ENCODE measurements around the gene STK25.
A peak's percentile ranks its signal among the peaks of the same experiment; 100 is the strongest.

STK25 gene

GRCh38 chr2:241498115-241499070 is 10.0 kb downstream of the STK25 start:
- H3K4me3 ChIP-seq: no peak overlapping the region
- H3K27ac ChIP-seq: no peak overlapping the region

DNA sequence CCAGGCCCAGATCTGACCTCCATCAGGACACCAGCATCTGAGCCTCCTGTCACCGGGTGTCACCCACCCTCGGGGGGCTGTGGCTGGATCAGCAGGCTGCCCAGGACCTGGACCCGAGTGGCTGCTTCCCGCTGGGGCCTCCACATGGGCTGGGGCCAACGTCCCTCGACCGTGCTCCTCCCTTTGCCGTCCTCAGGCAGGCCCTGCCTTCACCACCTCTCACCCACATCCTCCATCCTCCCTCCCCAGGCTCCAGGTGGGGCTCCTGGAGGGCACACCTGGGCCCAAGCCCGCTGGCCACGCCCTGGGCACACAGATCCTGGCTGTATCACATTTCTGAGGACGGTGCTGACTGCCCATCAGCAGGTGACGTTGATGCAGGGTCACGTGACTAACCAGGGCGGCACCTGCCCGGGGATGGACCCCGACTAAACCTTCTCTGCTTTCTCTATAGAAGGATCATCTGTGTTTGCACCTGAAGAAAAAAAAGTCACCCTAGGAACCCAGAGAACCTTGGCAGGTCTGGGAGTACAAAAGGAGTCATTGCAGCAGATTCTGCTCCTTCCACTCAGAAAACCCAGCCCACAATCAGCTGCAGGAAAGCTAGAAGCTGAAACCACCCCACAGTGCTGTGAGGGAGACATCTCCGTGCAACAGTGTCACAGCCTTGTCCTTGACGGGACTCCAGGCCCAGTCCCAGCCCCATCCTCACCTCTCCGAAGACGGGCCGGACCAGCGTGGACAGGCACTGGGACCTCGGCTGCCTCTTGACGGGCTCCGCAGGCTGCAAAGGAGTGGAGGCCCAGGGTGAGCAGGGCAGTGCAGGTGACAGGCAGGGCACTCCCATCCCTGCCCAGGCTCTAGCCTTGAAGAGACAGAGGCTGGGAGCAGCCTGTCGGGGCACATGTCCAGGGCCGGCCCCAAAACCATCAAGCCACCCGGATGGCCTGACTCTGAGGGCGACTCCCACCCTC is 11.2 kb downstream of the STK25 start:
- H3K4me3 ChIP-seq: no peak overlapping the region
- H3K27ac ChIP-seq: no peak overlapping the region

DNA sequence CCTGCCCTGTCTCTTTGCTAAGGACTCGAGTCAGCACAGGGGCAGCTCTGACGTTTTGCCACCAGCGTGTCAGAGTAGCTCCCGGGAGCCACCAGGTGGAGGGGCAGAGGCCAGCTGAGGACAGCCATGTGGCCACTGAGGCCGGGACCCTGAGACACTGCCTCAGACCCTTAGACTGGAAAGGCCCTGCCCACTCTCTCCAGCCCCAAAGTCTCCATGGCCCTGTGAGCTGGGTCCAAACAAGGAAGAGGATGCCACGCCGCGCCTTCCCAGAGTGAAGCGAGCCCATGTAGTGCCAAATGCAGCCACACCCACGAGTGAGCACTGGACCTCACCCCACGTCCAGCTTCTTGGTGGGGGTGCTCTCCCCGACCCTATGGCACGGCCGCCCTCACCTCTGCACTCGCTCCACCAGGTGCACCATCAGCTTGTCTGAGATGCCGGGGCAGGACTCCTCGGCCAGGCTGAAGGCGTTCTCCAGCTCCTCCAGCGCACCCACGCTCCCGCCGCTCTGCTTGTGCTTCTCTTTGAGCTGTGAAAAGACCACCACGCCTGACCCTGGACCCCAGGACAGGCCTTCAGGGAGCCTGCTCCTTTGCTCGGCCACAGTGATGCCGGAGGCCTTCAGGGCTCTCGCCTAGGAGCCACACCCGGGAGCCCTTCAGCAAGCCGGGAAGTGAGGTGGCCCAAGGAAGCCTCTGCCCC is 12.2 kb downstream of the STK25 start:
- no peak overlapping the region for H3K4me3 ChIP-seq

DNA sequence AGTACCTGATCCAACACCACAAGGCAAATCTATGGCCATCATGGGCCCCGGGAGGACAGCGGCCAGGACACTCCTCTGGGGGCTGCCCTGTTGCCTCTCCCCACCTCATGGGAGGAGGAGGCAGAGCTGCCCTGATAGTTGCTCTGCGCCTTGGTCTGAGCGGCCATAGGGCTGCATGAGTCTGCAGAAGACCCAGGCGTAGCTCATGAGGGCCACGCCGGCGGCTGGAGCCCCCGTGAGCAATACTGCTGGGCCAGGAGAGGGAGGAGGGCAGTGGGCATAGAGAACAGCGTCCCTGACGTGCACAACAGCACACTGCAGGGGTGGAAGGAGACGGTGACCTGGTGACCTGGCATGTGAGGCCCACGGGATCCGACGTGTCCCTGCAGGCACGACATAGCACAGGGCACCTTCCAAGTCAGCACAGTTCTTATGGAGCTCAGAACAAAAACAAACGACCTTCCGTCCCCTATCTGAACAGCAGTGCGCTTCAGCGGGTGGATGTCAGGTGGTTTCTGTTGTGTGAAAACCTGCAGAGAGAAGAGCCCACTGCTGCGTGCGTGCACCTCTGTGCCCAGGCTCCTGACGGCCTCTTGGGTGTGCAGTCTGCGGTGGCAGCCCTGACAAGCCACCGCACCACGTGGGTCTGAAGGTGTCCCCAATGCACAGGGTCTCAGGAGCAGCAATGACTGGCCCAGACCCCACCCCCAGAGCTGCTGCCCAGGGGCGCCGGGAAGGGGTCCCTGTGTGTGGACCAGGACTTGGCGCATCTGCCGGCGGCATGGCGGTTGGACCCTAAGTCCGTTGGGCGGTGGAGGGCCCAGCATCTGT is 13.0 kb downstream of the STK25 start:
- H3K27ac ChIP-seq: peak overlapping the region in 1 of 21 experiments; percentile 19
- no peak overlapping the region for H3K4me3 ChIP-seq

More for the DNA sequence above, 12.2 kb downstream of the STK25 start:
- H3K27ac ChIP-seq: no peak overlapping the region

DNA sequence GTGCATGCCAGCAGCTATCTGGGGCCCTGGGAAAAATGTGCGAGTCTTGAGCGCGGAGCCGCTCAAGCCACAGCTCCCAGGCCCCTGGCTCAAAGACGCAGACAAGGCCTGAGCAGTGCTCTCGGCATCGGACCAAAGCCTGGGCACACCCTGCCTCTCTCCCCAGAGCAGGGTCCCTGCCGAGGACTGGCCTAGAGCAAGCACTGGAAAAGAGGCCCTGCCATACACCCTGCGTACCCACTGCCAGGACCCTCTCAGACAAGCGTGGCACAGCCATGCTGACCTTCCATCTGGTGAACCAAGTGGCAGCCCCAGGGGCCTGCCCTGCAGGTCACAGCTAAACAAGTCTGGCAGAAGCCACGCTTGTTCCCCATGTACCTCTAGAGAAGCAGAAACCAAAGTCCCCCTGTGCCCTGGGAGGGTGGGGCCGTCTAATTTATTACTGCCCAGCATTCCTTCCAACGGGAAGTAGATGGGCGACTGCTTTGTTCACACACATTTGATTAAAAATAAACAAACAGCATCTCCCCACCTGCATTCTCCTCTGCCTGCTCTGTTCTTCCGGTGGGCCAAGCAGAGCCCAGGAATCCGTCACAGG is 14.0 kb downstream of the STK25 start:
- Histone ChIP-seq H3K27ac (no peak overlapping the region), H3K4me3 (no peak overlapping the region)

DNA sequence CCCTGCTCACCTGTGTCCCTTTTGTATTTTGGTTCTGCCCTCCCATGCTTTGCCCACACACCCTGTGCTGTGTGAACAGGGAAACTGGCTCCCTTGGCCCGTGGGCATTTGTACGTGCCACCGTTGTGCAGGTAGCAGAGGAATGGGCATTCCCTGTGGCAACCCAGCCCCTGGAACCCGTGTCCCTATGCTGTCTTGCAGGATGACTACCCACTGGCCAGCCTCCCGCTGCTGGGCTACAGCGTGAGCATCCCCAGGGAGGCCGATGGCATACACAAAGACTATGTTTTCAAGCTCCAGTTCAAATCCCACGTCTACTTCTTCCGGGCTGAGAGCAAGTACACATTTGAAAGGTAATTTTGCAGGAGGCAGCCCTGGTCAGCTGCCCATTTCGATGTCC is 15.3 kb downstream of the STK25 start:
- H3K4me3 ChIP-seq: no peak overlapping the region
- no peak overlapping the region for H3K27ac ChIP-seq

DNA sequence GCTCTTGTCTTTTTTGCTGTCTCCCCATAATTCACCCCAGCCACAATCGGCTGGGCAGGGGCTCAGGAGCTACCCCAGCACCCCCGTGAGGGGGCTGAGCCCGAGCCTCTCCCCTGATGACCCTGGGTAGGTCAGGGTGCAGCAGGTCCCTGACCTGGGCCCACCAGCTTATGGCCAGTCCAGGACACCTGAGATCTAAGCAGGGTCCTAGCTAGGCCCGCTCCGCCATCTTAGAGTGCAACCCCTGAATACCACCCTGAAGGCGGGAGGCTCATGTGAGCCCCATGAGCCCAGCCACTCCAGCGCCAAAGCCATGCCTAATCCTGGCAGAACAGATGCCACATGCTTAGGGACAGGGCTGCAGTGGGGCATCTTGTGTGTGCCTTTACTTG is 16.2 kb downstream of the STK25 start:
- H3K4me3 ChIP-seq: no peak overlapping the region
- H3K27ac ChIP-seq: no peak overlapping the region

- no peak overlapping the region for H3K27ac ChIP-seq
- H3K4me3 ChIP-seq: no peak overlapping the region
Measured at GRCh38 chr2:241491549-241492173, 16.7 kb downstream of the STK25 start.

DNA sequence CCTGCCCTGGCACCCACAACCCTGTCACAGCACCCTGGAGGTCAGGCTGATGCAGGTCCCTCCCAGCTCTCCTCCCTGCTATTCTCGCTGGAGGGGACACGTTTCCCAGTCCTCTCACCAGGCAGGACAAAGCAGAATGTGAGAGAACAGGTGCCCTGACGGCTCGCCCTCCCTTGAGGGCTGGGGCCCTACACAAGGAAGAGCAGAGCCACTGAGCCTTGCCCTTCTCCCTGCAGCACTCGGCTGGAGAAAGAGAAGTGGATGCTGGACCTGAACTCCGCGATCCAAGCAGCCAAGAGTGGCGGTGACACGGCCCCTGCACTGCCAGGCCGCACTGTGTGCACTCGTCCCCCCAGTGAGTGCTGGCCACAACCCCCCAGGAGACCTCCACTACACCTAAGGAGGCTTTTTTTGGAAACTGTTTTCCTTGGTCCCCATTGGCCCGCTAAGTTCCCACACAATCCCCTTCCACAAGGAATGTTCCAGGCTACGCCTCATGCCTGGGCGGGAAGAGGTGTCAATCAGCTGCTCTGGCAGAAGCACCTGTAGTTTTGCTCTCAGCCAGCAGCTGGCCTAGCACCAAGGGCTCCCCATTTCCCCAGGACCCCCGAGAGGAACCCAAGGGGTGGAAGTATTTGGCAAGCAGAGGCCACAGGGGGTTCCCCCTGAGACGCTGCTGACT is 17.4 kb downstream of the STK25 start:
- Histone ChIP-seq H3K27ac (peak overlapping the region in 1 of 21 experiments; percentile 24), H3K4me3 (no peak overlapping the region)

- H3K27ac ChIP-seq: peak overlapping the region in 1 of 21 experiments; percentile 24
- no peak overlapping the region for H3K4me3 ChIP-seq
Measured at GRCh38 chr2:241489733-241490680, 18.4 kb downstream of the STK25 start.

DNA sequence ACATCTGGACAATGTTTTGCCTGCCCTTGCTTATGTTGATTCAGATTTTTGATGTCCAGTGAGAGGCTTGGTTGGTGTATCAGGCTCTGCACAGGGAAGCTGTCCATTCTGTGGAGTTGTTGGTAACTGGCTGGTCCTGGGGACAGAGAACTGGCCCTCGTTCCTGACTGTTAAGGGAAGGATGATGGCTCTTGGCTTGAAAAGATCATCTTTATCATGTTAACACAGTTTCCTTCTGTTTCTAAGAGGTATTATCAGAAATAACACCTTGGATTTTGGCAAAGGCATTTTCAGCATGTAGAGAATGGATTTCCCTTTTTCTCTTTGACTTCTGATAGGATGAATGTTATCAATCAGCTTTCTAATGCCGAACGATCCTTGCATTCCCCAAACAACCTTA is 19.3 kb downstream of the STK25 start:
- Histone ChIP-seq H3K27ac (no peak overlapping the region), H3K4me3 (no peak overlapping the region)

DNA sequence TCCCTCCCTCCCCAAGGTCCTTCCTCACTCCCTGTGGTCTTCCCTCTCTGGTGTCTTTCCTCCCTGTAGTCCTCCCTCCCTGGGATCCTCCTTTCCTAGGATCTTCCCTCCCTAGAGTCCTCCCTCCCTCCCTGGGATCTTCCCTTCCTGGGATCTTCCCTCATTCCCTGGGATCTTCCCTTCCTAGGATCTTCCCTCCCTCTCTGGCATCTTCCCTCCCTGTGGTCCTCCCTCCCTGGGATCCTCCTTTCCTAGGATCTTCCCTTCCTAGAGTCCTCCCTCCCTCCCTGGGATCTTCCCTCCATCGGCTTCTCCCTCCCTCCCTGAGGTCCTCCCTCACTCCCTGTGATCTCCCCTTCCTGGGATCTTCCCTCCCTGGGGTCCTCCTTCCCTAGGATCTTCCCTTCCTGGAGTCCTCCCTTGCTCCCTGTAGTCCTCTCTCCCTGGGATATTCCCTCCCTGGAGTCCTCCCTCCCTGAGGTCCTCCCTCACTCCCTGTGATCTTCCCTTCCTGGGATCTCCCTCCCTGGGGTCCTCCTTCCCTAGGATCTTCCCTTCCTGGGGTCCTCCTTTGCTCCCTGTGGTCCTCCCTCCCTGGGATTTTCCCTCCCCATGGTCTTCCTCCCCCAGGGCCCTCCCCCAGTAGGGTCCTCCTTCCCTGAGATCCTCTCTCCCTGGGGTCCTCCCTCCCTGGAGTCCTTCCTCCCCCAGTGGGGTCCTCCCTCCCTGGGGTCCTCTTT is 23.0 kb downstream of the STK25 start:
- no peak overlapping the region for H3K4me3 ChIP-seq
- H3K27ac ChIP-seq: no peak overlapping the region

GRCh38 chr2:241483305-241483704 is 25.1 kb downstream of the STK25 start:
- Histone ChIP-seq H3K27ac (no peak overlapping the region), H3K4me3 (no peak overlapping the region)

- Histone ChIP-seq H3K4me3 (no peak overlapping the region), H3K27ac (no peak overlapping the region)
Measured at GRCh38 chr2:241482126-241482955, 26.0 kb downstream of the STK25 start.

DNA sequence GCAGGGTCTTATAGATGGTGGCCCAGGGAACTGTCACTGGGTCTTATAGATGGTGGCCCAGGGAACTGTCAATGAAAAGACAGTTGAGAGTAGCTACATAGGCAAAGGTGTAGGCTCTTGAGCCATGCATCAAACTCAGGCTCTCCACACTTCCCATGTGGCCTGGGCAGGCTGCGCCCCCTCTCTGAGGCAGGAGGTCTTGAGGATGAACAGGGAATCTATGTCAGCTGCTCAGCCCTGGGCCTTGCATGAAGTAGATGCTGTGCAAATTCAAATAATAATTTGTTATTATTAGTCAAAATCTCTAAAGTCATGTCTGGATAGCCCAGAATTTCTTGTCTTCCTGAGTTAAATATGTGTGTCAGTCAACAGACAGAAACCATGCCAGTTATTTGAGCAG is 26.7 kb downstream of the STK25 start:
- H3K4me3 ChIP-seq: no peak overlapping the region
- no peak overlapping the region for H3K27ac ChIP-seq

Data from skin epidermis (tissue), 12 donors.